Amniotic epithelial cell (primary cell): ENCODE data around the gene SLC34A3.

Source experiments
- DNase-seq: peaks from one replicate; pipeline ENCODE4 v3.0.0-alpha.2; 2010; ENCODE audit warnings: low read depth

SLC34A3 gene

GRCh38 chr9:137195525-137196220, 35.0 kb upstream of the SLC34A3 start:
- no peak for DNase-seq

GRCh38 chr9:137198051-137198901, 32.4 kb upstream of the SLC34A3 start:
- DNase-seq = no peak

GRCh38 chr9:137198902-137199283, 31.8 kb upstream of the SLC34A3 start:
- no peak for DNase-seq

- peak; percentile 34 for DNase-seq
Measured at GRCh38 chr9:137199411-137200121, 31.1 kb upstream of the SLC34A3 start.

- DNase-seq = peak; percentile 98
Measured at GRCh38 chr9:137200311-137201204, 30.1 kb upstream of the SLC34A3 start, which contains the start of gene TPRN. TSS of gene TPRN (minus strand) at chr9:137200741. CDS start at chr9:137200711, 30 bp downstream.

GRCh38 chr9:137201205-137201868, 29.4 kb upstream of the SLC34A3 start:
- DNase-seq = no peak

GRCh38 chr9:137202966-137203365, 27.7 kb upstream of the SLC34A3 start:
- no peak for DNase-seq

GRCh38 chr9:137204731-137205125, 26.0 kb upstream of the SLC34A3 start:
- no peak for DNase-seq

GRCh38 chr9:137205126-137206069, 25.3 kb upstream of the SLC34A3 start, which contains the start of the genes NDOR1 and TMEM203:
TSS of gene NDOR1 (plus strand) at chr9:137205700. CDS start at chr9:137205778, 78 bp downstream.
TSS of gene TMEM203 (minus strand) at chr9:137205648. CDS start at chr9:137205414, 234 bp downstream.
- peak; percentile 67 for DNase-seq

GRCh38 chr9:137206602-137207001, 24.1 kb upstream of the SLC34A3 start:
- no peak for DNase-seq

- no peak for DNase-seq
Measured at GRCh38 chr9:137211532-137211931, 19.2 kb upstream of the SLC34A3 start.

GRCh38 chr9:137212520-137212919, 18.2 kb upstream of the SLC34A3 start:
- no peak for DNase-seq

- DNase-seq = no peak
Measured at GRCh38 chr9:137213160-137214060, 17.3 kb upstream of the SLC34A3 start.

- no peak for DNase-seq
Measured at GRCh38 chr9:137214620-137215019, 16.1 kb upstream of the SLC34A3 start.

GRCh38 chr9:137215196-137215986, 15.3 kb upstream of the SLC34A3 start:
- no peak for DNase-seq

GRCh38 chr9:137216188-137216965, 14.3 kb upstream of the SLC34A3 start:
- DNase-seq = no peak
